ENCODE data around the gene DTHD1. TPM values are rescaled to one million over a fixed set of nuclear protein-coding genes. Genes with fewer than 3 reads are reported as not detected.

The DTHD1 gene
- total RNA-seq, 4 donors from 2014 or later: 0.68 to 0.88 TPM; not detected in 2

GRCh38 chr4:36242629-36243354 lies 38.6 kb upstream of the DTHD1 start:
- TF ChIP-seq CTCF (IDR thresholded peaks at IDR 0.05; ENCODE audit: low read depth): no peak

- TF ChIP-seq CTCF (IDR thresholded peaks at IDR 0.05; ENCODE audit: low read depth): no peak
Observed at GRCh38 chr4:36243355-36244256, 37.8 kb upstream of the DTHD1 start.

- TF ChIP-seq CTCF (IDR thresholded peaks at IDR 0.05; ENCODE audit: low read depth): no peak
Observed at GRCh38 chr4:36244257-36245082, 36.9 kb upstream of the DTHD1 start, which contains the start of gene ARAP2. Gene ARAP2, minus strand, starts transcription at chr4:36244514. Its CDS starts 15,028 bp downstream, at chr4:36229486.

GRCh38 chr4:36249610-36250009 lies 31.8 kb upstream of the DTHD1 start:
- no peak for TF ChIP-seq CTCF (IDR thresholded peaks at IDR 0.05; ENCODE audit: low read depth)

- TF ChIP-seq CTCF (IDR thresholded peaks at IDR 0.05; ENCODE audit: low read depth): no peak
Observed at GRCh38 chr4:36251983-36252382, 29.4 kb upstream of the DTHD1 start.

GRCh38 chr4:36254371-36254770 lies 27.0 kb upstream of the DTHD1 start:
- no peak for TF ChIP-seq CTCF (IDR thresholded peaks at IDR 0.05; ENCODE audit: low read depth)
